ENCODE measurements around the gene TRNP1.

- TF ChIP-seq, protein P1, sequence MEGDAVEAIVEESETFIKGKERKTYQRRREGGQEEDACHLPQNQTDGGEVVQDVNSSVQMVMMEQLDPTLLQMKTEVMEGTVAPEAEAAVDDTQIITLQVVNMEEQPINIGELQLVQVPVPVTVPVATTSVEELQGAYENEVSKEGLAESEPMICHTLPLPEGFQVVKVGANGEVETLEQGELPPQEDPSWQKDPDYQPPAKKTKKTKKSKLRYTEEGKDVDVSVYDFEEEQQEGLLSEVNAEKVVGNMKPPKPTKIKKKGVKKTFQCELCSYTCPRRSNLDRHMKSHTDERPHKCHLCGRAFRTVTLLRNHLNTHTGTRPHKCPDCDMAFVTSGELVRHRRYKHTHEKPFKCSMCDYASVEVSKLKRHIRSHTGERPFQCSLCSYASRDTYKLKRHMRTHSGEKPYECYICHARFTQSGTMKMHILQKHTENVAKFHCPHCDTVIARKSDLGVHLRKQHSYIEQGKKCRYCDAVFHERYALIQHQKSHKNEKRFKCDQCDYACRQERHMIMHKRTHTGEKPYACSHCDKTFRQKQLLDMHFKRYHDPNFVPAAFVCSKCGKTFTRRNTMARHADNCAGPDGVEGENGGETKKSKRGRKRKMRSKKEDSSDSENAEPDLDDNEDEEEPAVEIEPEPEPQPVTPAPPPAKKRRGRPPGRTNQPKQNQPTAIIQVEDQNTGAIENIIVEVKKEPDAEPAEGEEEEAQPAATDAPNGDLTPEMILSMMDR (IDR thresholded peaks at IDR 0.05), result no peak
- TF ChIP-seq EP300 (IDR thresholded peaks at IDR 0.05), result no peak
- no peak for TF ChIP-seq POLR2AphosphoS5 (IDR thresholded peaks at IDR 0.05)
Observed at GRCh38 chr1:26971590-26971989, 21.9 kb upstream of the TRNP1 start.
